Measurements from ENCODE around the gene FZR1.

The FZR1 gene

GRCh38 chr19:3575260-3575741 lies 69.2 kb downstream of the FZR1 start:
- DNase-seq = no peak
- CTCF ChIA-PET = interaction anchor here (0.9 to 1.1 kb wide), 2 partner anchors 18 to 29 kb away, joined by 3 to 6 read pairs; partner anchors contain the start of gene MFSD12
- 94% methylated on average over 9 of the region's 19 CpGs for WGBS (ENCODE audit: insufficient coverage)
- Histone ChIP-seq H3K4me3 (ENCODE audit: control insufficient read depth in 1 of 7, extremely low read depth in 1 of 7, insufficient read depth in 4 of 7, low read depth in 2 of 7, low read length in 6 of 7) (no peak overlapping the region), H3K4me1 (ENCODE audit: control extremely low read depth in 1 of 4, control insufficient read depth in 4 of 4, insufficient read depth in 4 of 4, low read length in 3 of 4) (peaks cover 0 to 32% (median 17%) of the 10 kb centered on the region in 4 experiments), H3K36me3 (ENCODE audit: control insufficient read depth in 4 of 4, insufficient read depth in 4 of 4, low read length in 3 of 4) (peaks cover 0 to 30% (median 9%) of the 10 kb centered on the region in 4 experiments), H3K27me3 (replicated peaks in 2 of 5; ENCODE audit: control insufficient read depth in 4 of 5, insufficient read depth in 5 of 5, low read length in 4 of 5) (no peaks in the 10 kb centered on the region), H3K27ac (ENCODE audit: insufficient read depth in 1 of 2, low read depth in 1 of 2, low read length in 2 of 2, poor library complexity in 1 of 2, severe bottlenecking in 2 of 2) (no peak overlapping the region), H3K9me3 (ENCODE audit: control extremely low read depth in 1 of 5, control insufficient read depth in 4 of 5, insufficient read depth in 2 of 5, low read depth in 1 of 5, low read length in 4 of 5) (no peaks in the 10 kb centered on the region)
- POLR2A ChIA-PET = no interaction called here

GRCh38 chr19:3575949-3576673 lies 70.0 kb downstream of the FZR1 start:
- H3K27me3 ChIP-seq (replicated peaks in 2 of 5; ENCODE audit: control insufficient read depth in 4 of 5, insufficient read depth in 5 of 5, low read length in 4 of 5) = no peaks in the 10 kb centered on the region
- H3K4me3 ChIP-seq (ENCODE audit: control insufficient read depth in 1 of 7, extremely low read depth in 1 of 7, insufficient read depth in 4 of 7, low read depth in 2 of 7, low read length in 6 of 7) = peak overlapping the region in 4 of 7 experiments; percentile 26 to 66 (median 50)
- 93% methylated on average over 23 of the region's 29 CpGs for WGBS (ENCODE audit: insufficient coverage)
- ChIA-PET POLR2A (no interaction called here), CTCF (interaction anchor here (1.0 to 2.0 kb wide), 2 partner anchors 9 to 58 kb away, joined by 3 to 5 read pairs; partner anchors contain the start of gene GIPC3)
- peaks cover 0 to 32% (median 17%) of the 10 kb centered on the region in 4 experiments for H3K4me1 ChIP-seq (ENCODE audit: control extremely low read depth in 1 of 4, control insufficient read depth in 4 of 4, insufficient read depth in 4 of 4, low read length in 3 of 4)
- H3K27ac ChIP-seq (ENCODE audit: insufficient read depth in 1 of 2, low read depth in 1 of 2, low read length in 2 of 2, poor library complexity in 1 of 2, severe bottlenecking in 2 of 2) = no peak overlapping the region
- peaks cover 0 to 30% (median 9%) of the 10 kb centered on the region in 4 experiments for H3K36me3 ChIP-seq (ENCODE audit: control insufficient read depth in 4 of 4, insufficient read depth in 4 of 4, low read length in 3 of 4)
- no peak for DNase-seq
- H3K9me3 ChIP-seq (ENCODE audit: control extremely low read depth in 1 of 5, control insufficient read depth in 4 of 5, insufficient read depth in 2 of 5, low read depth in 1 of 5, low read length in 4 of 5) = no peaks in the 10 kb centered on the region

- H3K9me3 ChIP-seq (ENCODE audit: control extremely low read depth in 1 of 5, control insufficient read depth in 4 of 5, insufficient read depth in 2 of 5, low read depth in 1 of 5, low read length in 4 of 5) = no peaks in the 10 kb centered on the region
- WGBS (ENCODE audit: insufficient coverage) = 62% methylated on average over 40 of the region's 78 CpGs
- H3K27ac ChIP-seq (ENCODE audit: insufficient read depth in 1 of 2, low read depth in 1 of 2, low read length in 2 of 2, poor library complexity in 1 of 2, severe bottlenecking in 2 of 2) = no peak overlapping the region
- ChIA-PET POLR2A (no interaction called here), CTCF (interaction anchor here (0.6 to 2.0 kb wide), 3 partner anchors 9 to 57 kb away, joined by 3 to 5 read pairs (median 3); partner anchors contain the start of gene GIPC3)
- DNase-seq = peak in 2 of 3 donors; percentile 59 to 65
- no peaks in the 10 kb centered on the region for H3K27me3 ChIP-seq (replicated peaks in 2 of 5; ENCODE audit: control insufficient read depth in 4 of 5, insufficient read depth in 5 of 5, low read length in 4 of 5)
- peaks cover 0 to 30% (median 9%) of the 10 kb centered on the region in 4 experiments for H3K36me3 ChIP-seq (ENCODE audit: control insufficient read depth in 4 of 4, insufficient read depth in 4 of 4, low read length in 3 of 4)
- H3K4me1 ChIP-seq (ENCODE audit: control extremely low read depth in 1 of 4, control insufficient read depth in 4 of 4, insufficient read depth in 4 of 4, low read length in 3 of 4) = peaks cover 0 to 29% (median 17%) of the 10 kb centered on the region in 4 experiments
- H3K4me3 ChIP-seq (ENCODE audit: control insufficient read depth in 1 of 7, extremely low read depth in 1 of 7, insufficient read depth in 4 of 7, low read depth in 2 of 7, low read length in 6 of 7) = peak overlapping the region in 5 of 7 experiments; percentile 19 to 66 (median 48)
Measured at GRCh38 chr19:3576696-3577443, 70.8 kb downstream of the FZR1 start.

GRCh38 chr19:3577723-3578344 lies 71.7 kb downstream of the FZR1 start:
- 98% methylated on average over 57 of the region's 60 CpGs for WGBS (ENCODE audit: insufficient coverage)
- Histone ChIP-seq H3K27ac (ENCODE audit: insufficient read depth in 1 of 2, low read depth in 1 of 2, low read length in 2 of 2, poor library complexity in 1 of 2, severe bottlenecking in 2 of 2) (no peak overlapping the region), H3K4me3 (ENCODE audit: control insufficient read depth in 1 of 7, extremely low read depth in 1 of 7, insufficient read depth in 4 of 7, low read depth in 2 of 7, low read length in 6 of 7) (no peak overlapping the region), H3K36me3 (ENCODE audit: control insufficient read depth in 4 of 4, insufficient read depth in 4 of 4, low read length in 3 of 4) (peaks cover 0 to 30% (median 9%) of the 10 kb centered on the region in 4 experiments), H3K27me3 (replicated peaks in 2 of 5; ENCODE audit: control insufficient read depth in 4 of 5, insufficient read depth in 5 of 5, low read length in 4 of 5) (no peaks in the 10 kb centered on the region), H3K4me1 (ENCODE audit: control extremely low read depth in 1 of 4, control insufficient read depth in 4 of 4, insufficient read depth in 4 of 4, low read length in 3 of 4) (peaks cover 0 to 24% (median 12%) of the 10 kb centered on the region in 4 experiments), H3K9me3 (ENCODE audit: control extremely low read depth in 1 of 5, control insufficient read depth in 4 of 5, insufficient read depth in 2 of 5, low read depth in 1 of 5, low read length in 4 of 5) (no peaks in the 10 kb centered on the region)
- no peak for DNase-seq
- ChIA-PET CTCF (interaction anchor here (0.9 to 2.0 kb wide), 2 partner anchors 8 to 11 kb away, joined by 4 to 5 read pairs; partner anchors contain the start of gene GIPC3), POLR2A (no interaction called here)

GRCh38 chr19:3578390-3578789 lies 72.3 kb downstream of the FZR1 start:
- POLR2A ChIA-PET = no interaction called here
- Histone ChIP-seq H3K27ac (ENCODE audit: insufficient read depth in 1 of 2, low read depth in 1 of 2, low read length in 2 of 2, poor library complexity in 1 of 2, severe bottlenecking in 2 of 2) (no peak overlapping the region), H3K9me3 (ENCODE audit: control extremely low read depth in 1 of 5, control insufficient read depth in 4 of 5, insufficient read depth in 2 of 5, low read depth in 1 of 5, low read length in 4 of 5) (no peaks in the 10 kb centered on the region), H3K36me3 (ENCODE audit: control insufficient read depth in 4 of 4, insufficient read depth in 4 of 4, low read length in 3 of 4) (peaks cover 0 to 30% (median 9%) of the 10 kb centered on the region in 4 experiments), H3K4me1 (ENCODE audit: control extremely low read depth in 1 of 4, control insufficient read depth in 4 of 4, insufficient read depth in 4 of 4, low read length in 3 of 4) (peaks cover 0 to 20% (median 9%) of the 10 kb centered on the region in 4 experiments), H3K27me3 (replicated peaks in 2 of 5; ENCODE audit: control insufficient read depth in 4 of 5, insufficient read depth in 5 of 5, low read length in 4 of 5) (no peaks in the 10 kb centered on the region), H3K4me3 (ENCODE audit: control insufficient read depth in 1 of 7, extremely low read depth in 1 of 7, insufficient read depth in 4 of 7, low read depth in 2 of 7, low read length in 6 of 7) (no peak overlapping the region)
- CTCF ChIA-PET = interaction anchor here (0.9 kb wide), 1 partner anchor 10 kb away, joined by 4 read pairs; no protein-coding TSS in a partner anchor
- DNase-seq = no peak
- WGBS (ENCODE audit: insufficient coverage) = 89% methylated on average over 16 of the region's 17 CpGs

- H3K4me1 ChIP-seq (ENCODE audit: control extremely low read depth in 1 of 4, control insufficient read depth in 4 of 4, insufficient read depth in 4 of 4, low read length in 3 of 4) = peaks cover 0 to 19% (median 5%) of the 10 kb centered on the region in 4 experiments
- peaks cover 0 to 23% (median 9%) of the 10 kb centered on the region in 4 experiments for H3K36me3 ChIP-seq (ENCODE audit: control insufficient read depth in 4 of 4, insufficient read depth in 4 of 4, low read length in 3 of 4)
- 96% methylated on average over 8 of the region's 11 CpGs for WGBS (ENCODE audit: insufficient coverage)
- ChIA-PET CTCF (no interaction called here), POLR2A (no interaction called here)
- no peak for DNase-seq
- H3K9me3 ChIP-seq (ENCODE audit: control extremely low read depth in 1 of 5, control insufficient read depth in 4 of 5, insufficient read depth in 2 of 5, low read depth in 1 of 5, low read length in 4 of 5) = no peaks in the 10 kb centered on the region
- H3K27ac ChIP-seq (ENCODE audit: insufficient read depth in 1 of 2, low read depth in 1 of 2, low read length in 2 of 2, poor library complexity in 1 of 2, severe bottlenecking in 2 of 2) = no peak overlapping the region
- H3K27me3 ChIP-seq (replicated peaks in 2 of 5; ENCODE audit: control insufficient read depth in 4 of 5, insufficient read depth in 5 of 5, low read length in 4 of 5) = no peaks in the 10 kb centered on the region
- H3K4me3 ChIP-seq (ENCODE audit: control insufficient read depth in 1 of 7, extremely low read depth in 1 of 7, insufficient read depth in 4 of 7, low read depth in 2 of 7, low read length in 6 of 7) = no peak overlapping the region
Measured at GRCh38 chr19:3580156-3580934, 74.2 kb downstream of the FZR1 start.
